OCI-LY3 (cell line): ENCODE results near the gene MAPKAP1.

Experiments used
- H2AFZ ChIP-seq: fragments of 200-600, 300-600 bp; shearing (Covaris generic); 2 replicates; pipeline ENCODE4 v1.6.0; 2014; ENCODE audit warnings: antibody characterized with exemption, low read depth, low read length
- H3K27ac ChIP-seq: fragments of 200-600, 300-600 bp; sonication (generic); 2 replicates; pipeline ENCODE4 v1.5.1; 2014; ENCODE audit warnings: mild to moderate bottlenecking, low read length, moderate library complexity, mixed read lengths
- H3K27me3 ChIP-seq: fragments of 200-600, 300-600 bp; sonication (generic); 2 replicates; pipeline ENCODE4 v1.6.1; 2014; ENCODE audit warnings: low read depth, low read length, mixed read lengths
- H3K36me3 ChIP-seq: fragments of 200-600, 300-600 bp; sonication (generic); replicated peaks from 2 replicates; pipeline ENCODE3; 2014; ENCODE audit warnings: low read depth, low read length, mixed read lengths
- H3K4me1 ChIP-seq: fragments of 300-600, 200-600 bp; sonication (generic); 2 replicates; pipeline ENCODE4 v1.6.1; 2014; ENCODE audit warnings: low read length, mixed read lengths
- H3K4me2 ChIP-seq: fragments of 200-600, 300-600 bp; sonication (generic); 2 replicates; pipeline ENCODE4 v1.6.1; 2014; ENCODE audit warnings: low read length, mixed read lengths
- H3K4me3 ChIP-seq: fragments of 300-600, 200-600 bp; sonication (generic); 2 replicates; pipeline ENCODE4 v1.5.1; 2014; ENCODE audit warnings: antibody characterized with exemption, mild to moderate bottlenecking, low read length, moderate library complexity
- H3K79me2 ChIP-seq: fragments of 300-600, 200-600 bp; shearing (Covaris generic); 2 replicates; pipeline ENCODE4 v1.6.1; 2014; ENCODE audit warnings: mild to moderate bottlenecking, low read length, mixed read lengths
- H3K9ac ChIP-seq: fragments of 300-600, 200-600 bp; shearing (Covaris generic); 2 replicates; pipeline ENCODE4 v1.6.0; 2014; ENCODE audit warnings: mild to moderate bottlenecking, low read length, moderate library complexity
- H3K9me3 ChIP-seq: fragments of 200-600, 300-600 bp; shearing (Covaris generic); 2 replicates; pipeline ENCODE4 v1.6.1; 2014; ENCODE audit warnings: low read length, mixed read lengths; ENCODE audit not compliant: insufficient read depth
- H4K20me1 ChIP-seq: fragments of 200-600, 300-600 bp; sonication (generic); 2 replicates; pipeline ENCODE4 v1.6.1; 2016; ENCODE audit warnings: low read length, mixed read lengths; ENCODE audit not compliant: insufficient read depth
- CTCF ChIP-seq: fragments of 200-600, 300-600 bp; sonication (generic); IDR thresholded peaks from 2 replicates; pipeline ENCODE4 v1.5.1; 2014; ENCODE audit warnings: antibody characterized with exemption, low read length, low read depth
- EZH2phosphoT487 ChIP-seq: fragments of 200-600 bp; shearing (Covaris generic); IDR thresholded peaks from 2 replicates; pipeline ENCODE4 v1.6.1; 2018; ENCODE audit warnings: antibody characterized with exemption, mixed run types, low read depth

The MAPKAP1 gene

GRCh38 chr9:125646217-125646616 lies 60.8 kb downstream of the MAPKAP1 start:
- peaks cover 44% of the 10 kb centered on the region for H3K79me2 ChIP-seq
- peak overlapping the region; percentile 57 for H3K4me3 ChIP-seq
- no peak overlapping the region for H3K9ac ChIP-seq
- no peaks in the 10 kb centered on the region for H3K9me3 ChIP-seq
- TF ChIP-seq EZH2phosphoT487: no peak
- TF ChIP-seq CTCF: no peak
- peaks cover 63% of the 10 kb centered on the region for H3K4me1 ChIP-seq
- peak overlapping the region; percentile 84 for H3K4me2 ChIP-seq
- H3K36me3 ChIP-seq: peaks cover 7% of the 10 kb centered on the region
- no peak overlapping the region for H3K27ac ChIP-seq
- H4K20me1 ChIP-seq: peaks cover 59% of the 10 kb centered on the region
- no peak overlapping the region for H2AFZ ChIP-seq
- H3K27me3 ChIP-seq: peaks cover 27% of the 10 kb centered on the region

GRCh38 chr9:125644819-125645507 lies 62.0 kb downstream of the MAPKAP1 start:
- peaks cover 63% of the 10 kb centered on the region for H4K20me1 ChIP-seq
- peak overlapping the region; percentile 45 for H3K4me2 ChIP-seq
- no peak overlapping the region for H2AFZ ChIP-seq
- H3K9me3 ChIP-seq: no peaks in the 10 kb centered on the region
- no peak overlapping the region for H3K4me3 ChIP-seq
- no peak overlapping the region for H3K9ac ChIP-seq
- H3K4me1 ChIP-seq: peaks cover 52% of the 10 kb centered on the region
- TF ChIP-seq CTCF (no peak), EZH2phosphoT487 (no peak)
- peaks cover 7% of the 10 kb centered on the region for H3K36me3 ChIP-seq
- no peak overlapping the region for H3K27ac ChIP-seq
- H3K27me3 ChIP-seq: peaks cover 27% of the 10 kb centered on the region
- peaks cover 43% of the 10 kb centered on the region for H3K79me2 ChIP-seq

DNA sequence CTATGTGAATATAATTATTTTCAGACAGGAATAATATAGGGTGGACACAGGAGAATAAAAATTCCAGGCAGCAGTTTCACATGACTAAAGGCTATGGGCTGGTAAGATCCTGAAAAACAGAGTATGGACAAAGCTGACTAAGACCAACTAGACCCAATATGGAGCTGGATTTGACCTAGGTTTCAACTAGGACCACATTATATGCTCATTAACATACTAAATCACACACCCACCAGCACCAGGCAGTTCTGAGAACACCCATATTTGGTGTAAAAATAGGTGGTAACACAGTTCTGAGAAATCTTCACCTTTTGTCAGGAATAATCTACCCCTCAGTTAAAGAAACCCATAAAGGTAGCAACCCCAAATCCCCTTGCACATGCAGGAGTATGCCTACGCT lies 64.7 kb downstream of the MAPKAP1 start:
- no peak overlapping the region for H3K4me3 ChIP-seq
- H3K27me3 ChIP-seq: peaks cover 15% of the 10 kb centered on the region
- H3K4me2 ChIP-seq: no peak overlapping the region
- no peak overlapping the region for H3K9ac ChIP-seq
- peaks cover 68% of the 10 kb centered on the region for H4K20me1 ChIP-seq
- H3K9me3 ChIP-seq: no peaks in the 10 kb centered on the region
- H3K36me3 ChIP-seq: no peaks in the 10 kb centered on the region
- no peak overlapping the region for H3K27ac ChIP-seq
- H3K4me1 ChIP-seq: peaks cover 36% of the 10 kb centered on the region
- H3K79me2 ChIP-seq: peaks cover 24% of the 10 kb centered on the region
- H2AFZ ChIP-seq: no peak overlapping the region
- TF ChIP-seq CTCF (no peak), EZH2phosphoT487 (no peak)

DNA sequence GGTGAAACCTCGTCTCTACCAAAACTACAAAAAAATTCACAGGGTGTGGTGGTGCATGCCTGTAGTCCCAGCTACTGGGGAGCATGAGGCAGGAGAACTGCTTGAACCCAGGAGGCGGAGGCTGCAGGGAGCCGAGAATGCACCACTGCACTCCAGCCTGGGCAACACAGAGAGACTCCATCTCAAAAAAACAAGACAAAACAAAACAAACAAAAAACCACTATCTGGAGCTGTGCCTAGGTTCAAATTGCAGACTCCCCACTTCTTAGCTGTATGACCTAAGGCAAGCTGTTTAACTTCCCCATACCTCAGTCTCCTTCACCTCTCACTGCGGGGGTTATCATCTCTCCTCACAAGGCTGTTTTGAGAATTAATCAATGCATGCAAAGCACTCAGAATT lies 68.0 kb downstream of the MAPKAP1 start:
- Histone ChIP-seq H4K20me1 (peaks cover 62% of the 10 kb centered on the region), H3K4me1 (peaks cover 37% of the 10 kb centered on the region), H3K27ac (no peak overlapping the region)

More for the DNA sequence above, 68.0 kb downstream of the MAPKAP1 start:
- H3K9me3 ChIP-seq: no peaks in the 10 kb centered on the region
- H3K79me2 ChIP-seq: peaks cover 33% of the 10 kb centered on the region
- H3K4me2 ChIP-seq: no peak overlapping the region
- TF ChIP-seq EZH2phosphoT487 (no peak), CTCF (no peak)
- H3K27me3 ChIP-seq: peaks cover 9% of the 10 kb centered on the region; the same call in 1 of the 2 replicates
- no peak overlapping the region for H3K4me3 ChIP-seq
- H2AFZ ChIP-seq: no peak overlapping the region
- H3K36me3 ChIP-seq: no peaks in the 10 kb centered on the region
- H3K9ac ChIP-seq: no peak overlapping the region
